Effector CD4-positive, alpha-beta T cell (primary cell): ENCODE data around the gene CHST1. TPM values are rescaled to one million over a fixed set of nuclear protein-coding genes. Genes with fewer than 3 reads are reported as not detected.

Experiments used
- DNase-seq: peaks from one replicate; pipeline ENCODE4 v3.0.0-alpha.2; 2020
- total RNA-seq: gene quantifications from one replicate; lab custom pipeline; 2026; lab: John Stamatoyannopoulos, UW

CHST1 gene
- total RNA-seq = not detected

GRCh38 chr11:45665206-45665932, at the start of gene CHST1:
TSS of gene CHST1 (minus strand) at chr11:45665622. CDS start at chr11:45650923, 14,699 bp downstream.
- no peak for DNase-seq

GRCh38 chr11:45713573-45713972, 48.2 kb upstream of the CHST1 start:
- no peak for DNase-seq

GRCh38 chr11:45710561-45710960, 45.1 kb upstream of the CHST1 start:
- no peak for DNase-seq

- no peak for DNase-seq
These were observed 43.7 kb upstream of the CHST1 start for GRCh38 chr11:45708887-45709663.

- DNase-seq = no peak
These were observed 39.2 kb upstream of the CHST1 start for GRCh38 chr11:45704635-45705034.

- no peak for DNase-seq
These were observed 38.7 kb upstream of the CHST1 start for GRCh38 chr11:45704133-45704532.

GRCh38 chr11:45702511-45702910, 37.1 kb upstream of the CHST1 start:
- DNase-seq = no peak

GRCh38 chr11:45698777-45699497, 33.5 kb upstream of the CHST1 start:
- DNase-seq = no peak

- no peak for DNase-seq
These were observed 27.5 kb upstream of the CHST1 start for GRCh38 chr11:45692808-45693453.

- no peak for DNase-seq
These were observed 23.1 kb upstream of the CHST1 start for GRCh38 chr11:45688472-45689033.

GRCh38 chr11:45687836-45688235, 22.4 kb upstream of the CHST1 start:
- DNase-seq = no peak

GRCh38 chr11:45685964-45686537, 20.6 kb upstream of the CHST1 start:
- no peak for DNase-seq

GRCh38 chr11:45684440-45684839, 19.0 kb upstream of the CHST1 start:
- DNase-seq = no peak

GRCh38 chr11:45683271-45684058, 18.0 kb upstream of the CHST1 start:
- no peak for DNase-seq

- no peak for DNase-seq
These were observed 14.4 kb upstream of the CHST1 start for GRCh38 chr11:45679806-45680205.

GRCh38 chr11:45678976-45679375, 13.6 kb upstream of the CHST1 start:
- no peak for DNase-seq

- DNase-seq = no peak
These were observed 12.5 kb upstream of the CHST1 start for GRCh38 chr11:45677770-45678512.

GRCh38 chr11:45676522-45677095, 11.2 kb upstream of the CHST1 start:
- no peak for DNase-seq

- DNase-seq = no peak
These were observed 10.2 kb upstream of the CHST1 start for GRCh38 chr11:45675646-45676045.

GRCh38 chr11:45674481-45675190, 9.2 kb upstream of the CHST1 start:
- DNase-seq = no peak
